ENCODE data around the gene GDF10. TPM values are rescaled to one million over a fixed set of nuclear protein-coding genes. Genes with fewer than 3 reads are reported as not detected.

Gene GDF10
- total and polyA plus RNA-seq, 2 experiments from 2014 or later = 2.5 to 5.7 TPM

DNA sequence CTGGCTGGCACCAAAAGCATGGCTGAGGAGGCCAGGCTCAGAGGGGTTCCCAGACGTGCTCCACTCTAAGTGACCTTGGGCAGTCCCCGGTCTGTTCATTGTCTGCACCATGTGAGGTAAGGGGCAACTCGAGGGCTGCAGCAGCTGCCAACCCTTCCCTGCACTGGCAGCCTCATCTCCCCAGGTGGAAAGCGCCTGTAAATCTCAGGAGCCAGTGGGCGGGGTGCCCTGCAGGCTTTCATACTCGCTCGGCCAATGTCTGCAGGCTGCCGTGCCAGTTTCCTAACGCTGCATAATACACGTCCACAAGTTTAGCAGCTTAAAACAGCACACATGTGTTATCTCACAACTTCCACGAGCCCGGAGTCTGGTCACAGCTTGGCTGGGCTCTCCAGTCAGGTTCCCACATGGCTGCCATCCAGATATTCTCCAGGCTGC lies 12.6 kb upstream of the GDF10 start:
- Histone ChIP-seq H3K27me3 (peaks cover 27% of the 10 kb centered on the region), H3K9me3 (ENCODE audit: low read depth) (no peaks in the 10 kb centered on the region), H3K4me1 (ENCODE audit: insufficient read depth) (peaks cover 5% of the 10 kb centered on the region), H3K9me2 (replicated peaks; ENCODE audit: insufficient read depth) (no peaks in the 10 kb centered on the region), H3K36me3 (replicated peaks; ENCODE audit: insufficient read depth, low read depth) (no peaks in the 10 kb centered on the region), H3K4me3 (no peak overlapping the region), H3K79me2 (no peaks in the 10 kb centered on the region), H3K27ac (no peak overlapping the region), H4K20me1 (ENCODE audit: insufficient read depth, poor library complexity, severe bottlenecking) (no peaks in the 10 kb centered on the region), H2AFZ (no peak overlapping the region), H3K4me2 (no peak overlapping the region)
- no peak for TF ChIP-seq EZH2 (IDR thresholded peaks at IDR 0.05; ENCODE audit: borderline replicate concordance)
- TF ChIP-seq, protein P1, sequence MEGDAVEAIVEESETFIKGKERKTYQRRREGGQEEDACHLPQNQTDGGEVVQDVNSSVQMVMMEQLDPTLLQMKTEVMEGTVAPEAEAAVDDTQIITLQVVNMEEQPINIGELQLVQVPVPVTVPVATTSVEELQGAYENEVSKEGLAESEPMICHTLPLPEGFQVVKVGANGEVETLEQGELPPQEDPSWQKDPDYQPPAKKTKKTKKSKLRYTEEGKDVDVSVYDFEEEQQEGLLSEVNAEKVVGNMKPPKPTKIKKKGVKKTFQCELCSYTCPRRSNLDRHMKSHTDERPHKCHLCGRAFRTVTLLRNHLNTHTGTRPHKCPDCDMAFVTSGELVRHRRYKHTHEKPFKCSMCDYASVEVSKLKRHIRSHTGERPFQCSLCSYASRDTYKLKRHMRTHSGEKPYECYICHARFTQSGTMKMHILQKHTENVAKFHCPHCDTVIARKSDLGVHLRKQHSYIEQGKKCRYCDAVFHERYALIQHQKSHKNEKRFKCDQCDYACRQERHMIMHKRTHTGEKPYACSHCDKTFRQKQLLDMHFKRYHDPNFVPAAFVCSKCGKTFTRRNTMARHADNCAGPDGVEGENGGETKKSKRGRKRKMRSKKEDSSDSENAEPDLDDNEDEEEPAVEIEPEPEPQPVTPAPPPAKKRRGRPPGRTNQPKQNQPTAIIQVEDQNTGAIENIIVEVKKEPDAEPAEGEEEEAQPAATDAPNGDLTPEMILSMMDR (IDR thresholded peaks at IDR 0.05; ENCODE audit: poor library complexity) = no peak
- no peak for TF ChIP-seq EZH2phosphoT487 (IDR thresholded peaks at IDR 0.05; ENCODE audit: low read depth, severe bottlenecking, unreplicated experiment)
- DNase-seq (ENCODE audit: low spot score) = peak; percentile 25
- 64% methylated on average over 12 of the region's 12 CpGs for WGBS (ENCODE audit: low lambda C conversion rate, missing lambda C conversion rate)

GRCh38 chr10:47287805-47288204 lies 12.2 kb upstream of the GDF10 start:
- peaks cover 27% of the 10 kb centered on the region for H3K27me3 ChIP-seq
- whole genome bisulfite sequencing (ENCODE audit: low lambda C conversion rate, missing lambda C conversion rate) = 85% methylated on average over 6 of the region's 6 CpGs
- no peaks in the 10 kb centered on the region for H4K20me1 ChIP-seq (ENCODE audit: insufficient read depth, poor library complexity, severe bottlenecking)
- no peaks in the 10 kb centered on the region for H3K79me2 ChIP-seq
- no peak for TF ChIP-seq EZH2 (IDR thresholded peaks at IDR 0.05; ENCODE audit: borderline replicate concordance)
- TF ChIP-seq, protein P1 (IDR thresholded peaks at IDR 0.05; ENCODE audit: poor library complexity) = no peak
- no peak for DNase-seq (ENCODE audit: low spot score)
- H2AFZ ChIP-seq = no peak overlapping the region
- no peaks in the 10 kb centered on the region for H3K9me2 ChIP-seq (replicated peaks; ENCODE audit: insufficient read depth)
- no peaks in the 10 kb centered on the region for H3K36me3 ChIP-seq (replicated peaks; ENCODE audit: insufficient read depth, low read depth)
- peaks cover 5% of the 10 kb centered on the region for H3K4me1 ChIP-seq (ENCODE audit: insufficient read depth)
- H3K9me3 ChIP-seq (ENCODE audit: low read depth) = no peaks in the 10 kb centered on the region
- H3K27ac ChIP-seq = no peak overlapping the region
- no peak overlapping the region for H3K4me2 ChIP-seq
- H3K4me3 ChIP-seq = no peak overlapping the region

- H3K36me3 ChIP-seq (replicated peaks; ENCODE audit: insufficient read depth, low read depth) = no peaks in the 10 kb centered on the region
- TF ChIP-seq EZH2phosphoT487 (IDR thresholded peaks at IDR 0.05; ENCODE audit: low read depth, severe bottlenecking, unreplicated experiment) (no peak), EZH2 (IDR thresholded peaks at IDR 0.05; ENCODE audit: borderline replicate concordance) (no peak)
- TF ChIP-seq, protein P1 (IDR thresholded peaks at IDR 0.05; ENCODE audit: poor library complexity) = no peak
- H3K79me2 ChIP-seq = no peaks in the 10 kb centered on the region
- H2AFZ ChIP-seq = no peak overlapping the region
- no peaks in the 10 kb centered on the region for H3K9me2 ChIP-seq (replicated peaks; ENCODE audit: insufficient read depth)
- no peak overlapping the region for H3K27ac ChIP-seq
- H3K4me3 ChIP-seq = no peak overlapping the region
- H3K4me1 ChIP-seq (ENCODE audit: insufficient read depth) = peaks cover 5% of the 10 kb centered on the region
- no peaks in the 10 kb centered on the region for H3K9me3 ChIP-seq (ENCODE audit: low read depth)
- no peak overlapping the region for H3K4me2 ChIP-seq
- no peaks in the 10 kb centered on the region for H4K20me1 ChIP-seq (ENCODE audit: insufficient read depth, poor library complexity, severe bottlenecking)
- no peak for DNase-seq (ENCODE audit: low spot score)
- peaks cover 27% of the 10 kb centered on the region for H3K27me3 ChIP-seq
- WGBS (ENCODE audit: low lambda C conversion rate, missing lambda C conversion rate) = 93% methylated on average over 8 of the region's 8 CpGs
Measured at GRCh38 chr10:47288236-47288635, 11.8 kb upstream of the GDF10 start.
